ENCODE data around the gene TSPAN18.

TSPAN18 gene

GRCh38 chr11:44971185-44971584 is 244.4 kb downstream of the TSPAN18 start:
- DNase-seq (ENCODE audit: extremely low read depth, insufficient read length) = no peak
- no peaks in the 10 kb centered on the region; the same call in 1 of the 2 replicates for H3K27me3 ChIP-seq (replicated peaks; ENCODE audit: control insufficient read depth, insufficient read depth, low read length)
- TF ChIP-seq CTCF (IDR thresholded peaks at IDR 0.05; ENCODE audit: insufficient read depth, low read length, poor library complexity, severe bottlenecking) = no peak
- no peaks in the 10 kb centered on the region; the same call in 1 of the 2 replicates for H3K36me3 ChIP-seq (ENCODE audit: control insufficient read depth, insufficient read depth, low read length)
- H3K4me3 ChIP-seq (replicated peaks; ENCODE audit: low read depth, low read length) = no peak overlapping the region

DNA sequence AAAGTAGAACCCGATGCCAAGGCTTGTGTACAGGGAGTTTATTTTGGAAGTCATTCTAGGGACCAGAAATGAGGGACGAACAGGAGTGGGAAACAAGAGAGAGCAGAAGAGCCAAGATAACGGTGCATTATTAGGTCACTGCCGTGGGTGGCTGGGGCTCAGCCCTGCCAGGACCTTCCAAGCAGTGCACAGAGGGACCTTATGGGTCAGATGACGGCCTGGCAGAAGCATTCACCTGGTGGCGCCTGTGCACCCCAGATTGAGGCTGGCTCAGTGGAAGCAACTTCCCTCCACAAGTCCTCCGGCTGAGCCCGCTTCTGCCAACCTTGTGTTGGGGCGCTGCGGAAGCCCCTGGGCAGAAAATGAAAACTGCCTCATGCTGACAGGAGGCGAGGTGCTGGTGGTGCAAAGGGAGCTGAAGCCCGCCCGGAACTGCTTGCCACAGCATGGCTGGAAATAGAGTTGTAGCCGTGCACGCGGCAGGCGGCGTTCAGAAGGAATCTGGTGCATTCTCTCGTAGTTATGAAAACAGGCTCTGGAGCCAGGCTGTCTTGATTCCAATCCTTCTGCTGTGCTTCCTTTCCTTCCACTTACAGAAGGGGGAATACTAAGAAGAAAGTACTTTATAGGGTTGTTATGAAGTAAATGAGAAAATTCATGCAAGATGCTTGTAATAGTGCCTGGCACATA is 246.1 kb downstream of the TSPAN18 start:
- Histone ChIP-seq H3K27me3 (replicated peaks; ENCODE audit: control insufficient read depth, insufficient read depth, low read length) (no peaks in the 10 kb centered on the region; the same call in 1 of the 2 replicates), H3K4me3 (replicated peaks; ENCODE audit: low read depth, low read length) (no peak overlapping the region), H3K36me3 (ENCODE audit: control insufficient read depth, insufficient read depth, low read length) (no peaks in the 10 kb centered on the region; the same call in 1 of the 2 replicates)
- TF ChIP-seq CTCF (IDR thresholded peaks at IDR 0.05; ENCODE audit: insufficient read depth, low read length, poor library complexity, severe bottlenecking) = no peak
- no peak for DNase-seq (ENCODE audit: extremely low read depth, insufficient read length)

DNA sequence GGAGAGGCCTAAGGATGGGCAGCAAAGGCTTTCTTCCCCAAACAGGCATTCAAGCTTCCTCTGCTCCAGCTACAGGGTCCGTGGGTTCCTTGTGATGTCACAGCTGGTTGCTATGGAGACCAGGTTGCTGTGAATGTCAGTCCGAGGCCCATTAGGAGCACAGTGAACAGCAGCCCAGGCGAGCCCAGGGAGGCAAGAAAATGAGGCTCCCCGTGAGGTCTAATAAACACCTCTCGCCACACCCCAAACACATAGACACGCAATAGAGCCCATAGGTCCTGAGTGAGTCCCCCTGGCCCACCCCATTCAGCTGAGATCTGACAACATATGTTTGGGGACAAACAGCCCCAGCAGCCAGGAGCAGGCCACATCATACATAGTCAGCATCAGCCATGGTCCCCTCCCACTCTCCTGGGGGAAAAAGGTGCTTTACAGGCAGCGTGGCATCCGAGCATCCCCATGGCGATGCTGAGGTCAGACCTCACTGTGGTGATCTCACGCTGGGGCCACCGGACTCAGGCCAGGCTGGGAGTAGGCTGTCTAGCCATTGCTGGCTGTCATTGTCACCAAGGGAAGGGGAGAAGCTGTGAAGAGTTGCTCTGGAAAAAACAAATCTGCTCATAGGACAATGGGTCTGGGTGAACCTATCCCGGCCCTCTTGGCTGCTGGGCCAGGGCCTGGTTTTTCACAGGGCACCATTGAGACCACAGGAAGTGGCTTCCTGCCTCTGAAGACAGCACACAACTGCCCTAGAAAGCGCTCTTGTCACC is 247.1 kb downstream of the TSPAN18 start:
- H3K27me3 ChIP-seq (replicated peaks; ENCODE audit: control insufficient read depth, insufficient read depth, low read length) = no peaks in the 10 kb centered on the region; the same call in 1 of the 2 replicates
- no peak overlapping the region for H3K4me3 ChIP-seq (replicated peaks; ENCODE audit: low read depth, low read length)
- DNase-seq (ENCODE audit: extremely low read depth, insufficient read length) = no peak
- H3K36me3 ChIP-seq (ENCODE audit: control insufficient read depth, insufficient read depth, low read length) = no peaks in the 10 kb centered on the region; the same call in 1 of the 2 replicates
- no peak for TF ChIP-seq CTCF (IDR thresholded peaks at IDR 0.05; ENCODE audit: insufficient read depth, low read length, poor library complexity, severe bottlenecking)

GRCh38 chr11:44974402-44975000 is 247.7 kb downstream of the TSPAN18 start:
- DNase-seq (ENCODE audit: extremely low read depth, insufficient read length) = no peak
- TF ChIP-seq CTCF (IDR thresholded peaks at IDR 0.05; ENCODE audit: insufficient read depth, low read length, poor library complexity, severe bottlenecking) = no peak
- no peaks in the 10 kb centered on the region; the same call in 1 of the 2 replicates for H3K27me3 ChIP-seq (replicated peaks; ENCODE audit: control insufficient read depth, insufficient read depth, low read length)
- no peaks in the 10 kb centered on the region; the same call in 1 of the 2 replicates for H3K36me3 ChIP-seq (ENCODE audit: control insufficient read depth, insufficient read depth, low read length)
- no peak overlapping the region for H3K4me3 ChIP-seq (replicated peaks; ENCODE audit: low read depth, low read length)

GRCh38 chr11:44976576-44976975 is 249.8 kb downstream of the TSPAN18 start:
- TF ChIP-seq CTCF (IDR thresholded peaks at IDR 0.05; ENCODE audit: insufficient read depth, low read length, poor library complexity, severe bottlenecking) = no peak
- Histone ChIP-seq H3K4me3 (replicated peaks; ENCODE audit: low read depth, low read length) (no peak overlapping the region), H3K27me3 (replicated peaks; ENCODE audit: control insufficient read depth, insufficient read depth, low read length) (no peaks in the 10 kb centered on the region; the same call in 1 of the 2 replicates), H3K36me3 (ENCODE audit: control insufficient read depth, insufficient read depth, low read length) (no peaks in the 10 kb centered on the region)
- no peak for DNase-seq (ENCODE audit: extremely low read depth, insufficient read length)

Data from GM06990 (cell line).